Gastrocnemius medialis (tissue), 4 donors: ENCODE measurements around the gene PIAS1. TPM values are rescaled to one million over a fixed set of nuclear protein-coding genes. Genes with fewer than 3 reads are reported as not detected.

Source experiments
- ATAC-seq, 2 donors: fragments of 150-250 bp; one replicate each; pipeline ENCODE4 v1.9.1; 2016
- DNase-seq, 2 donors: peaks; one replicate each; pipeline ENCODE4 v3.0.0-alpha.2; 2019
- H3K27ac ChIP-seq, 4 donors: fragments of 200-600 bp; sonication (generic); 1 replicate in 1 of 4; 2 replicates in 3 of 4; pipeline ENCODE4 v1.5.1; 2016 to 2018; ENCODE audit warnings: mild to moderate bottlenecking in 2 of 4, moderate library complexity in 1 of 4
- H3K27me3 ChIP-seq, 3 donors: fragments of 200-600 bp; sonication (generic) in 2 of 3; 1 replicate in 1 of 3; 2 replicates in 2 of 3; pipeline versions ENCODE4 v1.5.1 to v1.6.0; 2016 to 2019; ENCODE audit warnings: mild to moderate bottlenecking in 1 of 3, moderate library complexity in 1 of 3
- H3K36me3 ChIP-seq, 2 donors: fragments of 200-600 bp; sonication (generic) in 1 of 2; one replicate each; pipeline ENCODE4 v1.5.1; 2017 to 2018
- H3K4me1 ChIP-seq, 2 donors: fragments of 200-600 bp; sonication (generic) in 1 of 2; one replicate each; pipeline ENCODE4 v1.5.1; 2016 to 2017; ENCODE audit warnings: mild to moderate bottlenecking in 2 of 2
- H3K4me3 ChIP-seq, 4 donors: fragments of 200-600 bp; sonication (generic) in 3 of 4; 1 replicate in 1 of 4; 2 replicates in 3 of 4; pipeline ENCODE4 v1.5.1; 2016 to 2019; ENCODE audit warnings: mild to moderate bottlenecking in 2 of 4
- H3K9me3 ChIP-seq, 3 donors: fragments of 200-600 bp; sonication (generic) in 2 of 3; 1 replicate in 1 of 3; 2 replicates in 2 of 3; pipeline ENCODE4 v1.5.1; 2016 to 2019
- CTCF ChIP-seq, 5 experiments: fragments of 450-650 bp in 3 of 5; fragments of 200-600 bp in 2 of 5; sonication (generic) in 2 of 5; IDR thresholded peaks in 4 of 5; conservative IDR thresholded peaks in 1 of 5; 1 replicate in 4 of 5; 2 replicates in 1 of 5; pipeline ENCODE4 v1.5.1; 2016 to 2019; ENCODE audit warnings: antibody characterized with exemption in 5 of 5, mild to moderate bottlenecking in 3 of 5, moderate library complexity in 3 of 5
- POLR2A ChIP-seq, 2 donors: fragments of 450-650 bp; IDR thresholded peaks; one replicate each; pipeline ENCODE4 v1.6.1; 2017; ENCODE audit warnings: antibody characterized with exemption in 2 of 2, mild to moderate bottlenecking in 2 of 2, moderate library complexity in 2 of 2
- in situ Hi-C, 4 donors: fragments of 200-750 bp; cut with MboI; loops; one replicate each; pipeline versions ENCODE4 v1.15.0 to v1.8.0; 2017; ENCODE audit warnings: low sequenced_read_pairs in 4 of 4
- intact Hi-C: fragments of 100-400 bp; cut with DNase I; formaldehyde crosslinking; loops from one replicate; pipeline ENCODE4 v1.15.1; 2023; ENCODE audit warnings: low total_unique reads
- total RNA-seq, 4 donors: library from RNA; depleted of rRNA; stranded (reverse); fragments of >200 nt; gene quantifications; one replicate each; pipeline versions ENCODE4 v1.1.0 to v1.2.3, GENCODE V29; 2016

Gene PIAS1
- total RNA-seq, 4 donors from 2014 or later, result 16.4 to 71.9 (median 23.5) TPM

GRCh38 chr15:68014219-68014618, 39.9 kb upstream of the PIAS1 start:
- H3K9me3 ChIP-seq, result no peaks in the 10 kb centered on the region
- H3K4me3 ChIP-seq, result no peak overlapping the region
- no peak for ATAC-seq
- no peak overlapping the region for H3K27ac ChIP-seq
- H3K36me3 ChIP-seq, result no peaks in the 10 kb centered on the region
- no peaks in the 10 kb centered on the region for H3K4me1 ChIP-seq
- TF ChIP-seq POLR2A (IDR thresholded peaks at IDR 0.05), result no peak
- TF ChIP-seq CTCF (IDR thresholded peaks at IDR 0.05 in 4 of 5, conservative IDR thresholded peaks at IDR 0.05 in 1 of 5), result no peak
- DNase-seq, result no peak
- intact Hi-C loops (no loop called here), in situ Hi-C loops (no loop called here)
- H3K27me3 ChIP-seq, result no peaks in the 10 kb centered on the region

GRCh38 chr15:68015244-68015643, 38.9 kb upstream of the PIAS1 start:
- Histone ChIP-seq H3K4me1 (no peaks in the 10 kb centered on the region), H3K4me3 (no peak overlapping the region), H3K9me3 (no peaks in the 10 kb centered on the region), H3K27me3 (no peaks in the 10 kb centered on the region), H3K27ac (no peak overlapping the region), H3K36me3 (no peaks in the 10 kb centered on the region)
- intact Hi-C loops, result no loop called here
- no peak for TF ChIP-seq POLR2A (IDR thresholded peaks at IDR 0.05)
- TF ChIP-seq CTCF (IDR thresholded peaks at IDR 0.05 in 4 of 5, conservative IDR thresholded peaks at IDR 0.05 in 1 of 5), result no peak
- DNase-seq (no peak), ATAC-seq (no peak)
- in situ Hi-C loops, result no loop called here

GRCh38 chr15:68017201-68017600, 36.9 kb upstream of the PIAS1 start:
- TF ChIP-seq POLR2A (IDR thresholded peaks at IDR 0.05) (no peak), CTCF (IDR thresholded peaks at IDR 0.05 in 4 of 5, conservative IDR thresholded peaks at IDR 0.05 in 1 of 5) (no peak)
- no peak overlapping the region for H3K4me3 ChIP-seq
- H3K27ac ChIP-seq, result no peak overlapping the region
- no peaks in the 10 kb centered on the region for H3K36me3 ChIP-seq
- H3K27me3 ChIP-seq, result no peaks in the 10 kb centered on the region
- intact Hi-C loops (no loop called here), in situ Hi-C loops (no loop called here)
- DNase-seq, result no peak
- H3K4me1 ChIP-seq, result peaks cover 0 to 8% of the 10 kb centered on the region in 2 donors
- H3K9me3 ChIP-seq, result no peaks in the 10 kb centered on the region
- ATAC-seq, result peak in 1 of 2 donors; percentile 6

GRCh38 chr15:68018797-68019444, 35.2 kb upstream of the PIAS1 start:
- TF ChIP-seq CTCF (IDR thresholded peaks at IDR 0.05 in 4 of 5, conservative IDR thresholded peaks at IDR 0.05 in 1 of 5), result no peak
- TF ChIP-seq POLR2A (IDR thresholded peaks at IDR 0.05), result no peak
- no peaks in the 10 kb centered on the region for H3K9me3 ChIP-seq
- no peak for DNase-seq
- in situ Hi-C loops, result no loop called here
- H3K27ac ChIP-seq, result no peak overlapping the region
- intact Hi-C loops, result no loop called here
- H3K4me1 ChIP-seq, result peaks cover 0 to 8% of the 10 kb centered on the region in 2 donors
- H3K27me3 ChIP-seq, result no peaks in the 10 kb centered on the region
- H3K4me3 ChIP-seq, result no peak overlapping the region
- ATAC-seq, result no peak
- H3K36me3 ChIP-seq, result no peaks in the 10 kb centered on the region
